Epithelial cell of proximal tubule (primary cell): ENCODE data around the gene FGD6. TPM values are rescaled to one million over a fixed set of nuclear protein-coding genes. Genes with fewer than 3 reads are reported as not detected.
A peak's percentile ranks its signal among the peaks of the same experiment; 100 is the strongest.

ENCODE experiments used
- DNase-seq: peaks from one replicate; pipeline ENCODE4 v3.0.0-alpha.2; 2011; ENCODE audit warnings: low read depth
- H3K4me3 ChIP-seq: 2 replicates; pipeline ENCODE4 v1.5.1; 2011; ENCODE audit warnings: low read depth, mild to moderate bottlenecking, low read length
- total RNA-seq: library from RNA; depleted of rRNA; stranded (reverse); fragments of >200 nt; gene quantifications from 2 replicates; pipeline ENCODE4 v1.2.3, GENCODE V29; 2015
- TF ChIP-seq, protein P1 (sequence below): conservative IDR thresholded peaks from 2 replicates; pipeline ENCODE4 v1.5.1; 2012; ENCODE audit warnings: low read depth, mild to moderate bottlenecking, low read length

The FGD6 gene
- total RNA-seq, 1 donor from 2014 or later = 32.2 TPM

- TF ChIP-seq, protein P1, sequence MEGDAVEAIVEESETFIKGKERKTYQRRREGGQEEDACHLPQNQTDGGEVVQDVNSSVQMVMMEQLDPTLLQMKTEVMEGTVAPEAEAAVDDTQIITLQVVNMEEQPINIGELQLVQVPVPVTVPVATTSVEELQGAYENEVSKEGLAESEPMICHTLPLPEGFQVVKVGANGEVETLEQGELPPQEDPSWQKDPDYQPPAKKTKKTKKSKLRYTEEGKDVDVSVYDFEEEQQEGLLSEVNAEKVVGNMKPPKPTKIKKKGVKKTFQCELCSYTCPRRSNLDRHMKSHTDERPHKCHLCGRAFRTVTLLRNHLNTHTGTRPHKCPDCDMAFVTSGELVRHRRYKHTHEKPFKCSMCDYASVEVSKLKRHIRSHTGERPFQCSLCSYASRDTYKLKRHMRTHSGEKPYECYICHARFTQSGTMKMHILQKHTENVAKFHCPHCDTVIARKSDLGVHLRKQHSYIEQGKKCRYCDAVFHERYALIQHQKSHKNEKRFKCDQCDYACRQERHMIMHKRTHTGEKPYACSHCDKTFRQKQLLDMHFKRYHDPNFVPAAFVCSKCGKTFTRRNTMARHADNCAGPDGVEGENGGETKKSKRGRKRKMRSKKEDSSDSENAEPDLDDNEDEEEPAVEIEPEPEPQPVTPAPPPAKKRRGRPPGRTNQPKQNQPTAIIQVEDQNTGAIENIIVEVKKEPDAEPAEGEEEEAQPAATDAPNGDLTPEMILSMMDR = no peak
- DNase-seq = no peak
Measured at GRCh38 chr12:95224202-95225170, 7.2 kb upstream of the FGD6 start.

DNA sequence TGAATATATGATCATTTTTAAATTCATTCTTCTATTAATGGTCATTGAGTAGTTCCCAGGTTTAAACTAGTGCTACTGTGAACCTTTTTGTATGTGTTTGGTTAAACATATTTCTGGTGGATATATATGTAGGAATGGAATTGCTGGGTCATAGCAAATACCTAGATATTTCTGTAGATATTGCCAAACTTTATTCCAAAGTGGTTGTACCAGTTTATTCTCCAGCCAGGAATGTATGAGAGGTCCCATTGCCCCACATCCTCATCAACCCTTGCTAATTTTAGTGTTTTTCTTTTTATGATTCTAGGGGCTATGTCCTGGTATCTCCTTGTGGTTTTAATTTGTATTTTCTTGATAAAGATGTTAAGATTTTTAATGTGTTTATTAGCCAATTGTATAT lies 3.5 kb upstream of the FGD6 start:
- H3K4me3 ChIP-seq = no peak overlapping the region
- no peak for DNase-seq
- TF ChIP-seq, protein P1 = no peak

More at GRCh38 chr12:95224202-95225170, 7.2 kb upstream of the FGD6 start:
- H3K4me3 ChIP-seq = no peak overlapping the region

GRCh38 chr12:95220190-95220589 lies 2.9 kb upstream of the FGD6 start:
- DNase-seq = no peak
- TF ChIP-seq, protein P1 = no peak
- H3K4me3 ChIP-seq = peak overlapping the region; percentile 91

- no peak for DNase-seq
- TF ChIP-seq, protein P1 = no peak
- peak overlapping the region; percentile 91 for H3K4me3 ChIP-seq
Measured at GRCh38 chr12:95218150-95219133, 1.2 kb upstream of the FGD6 start.

DNA sequence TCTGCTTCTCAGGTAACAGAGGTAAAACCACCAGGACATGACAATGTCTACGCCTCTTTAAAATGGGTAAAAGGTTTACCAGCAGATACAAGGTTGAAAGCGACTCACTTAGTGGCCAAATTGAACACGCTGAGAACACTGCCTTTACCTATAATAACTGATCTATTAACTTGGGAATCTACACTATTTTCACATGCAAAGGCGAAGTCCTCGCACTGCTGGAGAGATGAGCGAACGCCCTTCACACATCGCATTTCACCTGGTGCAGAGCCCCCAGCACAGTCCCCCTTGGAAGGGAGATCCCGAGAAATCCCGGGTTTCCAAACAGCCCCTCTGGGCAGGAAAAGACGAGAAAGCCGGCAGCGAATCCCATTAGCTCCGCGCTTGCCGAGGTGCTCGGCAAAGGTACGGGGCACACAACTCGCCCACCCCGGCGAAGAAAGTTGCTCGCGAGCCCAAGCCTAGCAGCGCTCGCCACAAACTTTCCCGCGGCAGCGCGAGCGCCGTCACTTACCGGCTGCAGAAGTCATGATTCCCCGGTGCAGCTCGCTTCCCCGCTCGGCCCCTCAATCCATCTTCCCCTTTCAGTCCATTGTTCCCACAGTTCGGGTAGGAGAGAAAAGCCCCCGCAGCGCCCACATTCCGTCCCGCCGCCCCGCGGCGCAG lies 423 bp downstream of the FGD6 start:
- TF ChIP-seq, protein P1 = no peak
- H3K4me3 ChIP-seq = peak overlapping the region; percentile 91
- no peak for DNase-seq

GRCh38 chr12:95215949-95216348 lies 1.3 kb downstream of the FGD6 start:
- TF ChIP-seq, protein P1 = no peak
- peak overlapping the region; percentile 91 for H3K4me3 ChIP-seq
- DNase-seq = no peak
